Stomach (tissue), 4 donors: ENCODE data around the gene ATOX1.

ENCODE experiments used
- EP300 ChIP-seq: sonication (generic); formaldehyde crosslinking; IDR thresholded peaks from one replicate; pipeline ENCODE4 v1.6.1; 2017; ENCODE audit warnings: antibody characterized with exemption
- POLR2A ChIP-seq, 4 donors: fragments of 450-650 bp; IDR thresholded peaks; one replicate each; pipeline ENCODE4 v1.6.1; 2016; ENCODE audit warnings: antibody characterized with exemption in 4 of 4, control low read depth in 2 of 4, mild to moderate bottlenecking in 1 of 4, moderate library complexity in 1 of 4
- POLR2AphosphoS5 ChIP-seq, 3 donors: sonication (generic); formaldehyde crosslinking; IDR thresholded peaks; one replicate each; pipeline ENCODE4 v1.6.1; 2016; ENCODE audit warnings: antibody characterized with exemption in 3 of 3
- TF ChIP-seq, protein P1 (sequence below), 7 experiments: fragments of 450-650 bp in 4 of 7; fragments of 200-600 bp in 3 of 7; sonication (generic) in 3 of 7; IDR thresholded peaks; one replicate each; pipeline ENCODE4 v1.5.1; 2016 to 2019; ENCODE audit warnings: antibody characterized with exemption in 7 of 7, control low read depth in 2 of 7, mild to moderate bottlenecking in 1 of 7

DNA sequence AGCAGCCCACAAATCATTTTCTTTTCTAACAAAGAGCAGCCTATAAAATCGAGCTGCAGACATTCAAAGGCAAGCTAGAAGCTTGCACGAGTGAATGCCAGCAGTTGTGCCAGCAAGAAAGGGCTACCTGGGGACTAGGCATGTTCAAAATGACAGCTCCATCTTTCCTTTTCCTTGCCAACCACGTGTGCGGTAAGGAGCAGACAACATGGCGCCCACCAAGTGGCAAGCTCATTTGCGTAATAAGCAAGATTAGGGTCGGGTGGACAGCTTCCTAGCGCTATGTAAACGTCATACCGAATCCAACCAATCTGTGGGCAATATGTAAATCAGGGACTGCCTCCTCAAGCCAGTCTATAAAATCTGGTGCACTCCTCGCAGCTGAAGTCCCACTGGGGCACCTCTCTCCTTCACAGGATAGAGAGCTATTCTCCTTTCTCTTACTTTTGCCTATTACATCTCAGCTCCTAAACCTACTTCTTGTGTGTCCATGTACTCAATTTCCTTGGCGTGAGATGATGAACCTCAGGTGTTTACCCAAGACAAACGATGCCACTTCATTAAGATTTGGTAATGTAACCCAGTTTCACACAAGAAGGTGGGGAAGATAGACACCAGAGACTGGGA, 49.2 kb downstream of the ATOX1 start:
- TF ChIP-seq, protein P1, sequence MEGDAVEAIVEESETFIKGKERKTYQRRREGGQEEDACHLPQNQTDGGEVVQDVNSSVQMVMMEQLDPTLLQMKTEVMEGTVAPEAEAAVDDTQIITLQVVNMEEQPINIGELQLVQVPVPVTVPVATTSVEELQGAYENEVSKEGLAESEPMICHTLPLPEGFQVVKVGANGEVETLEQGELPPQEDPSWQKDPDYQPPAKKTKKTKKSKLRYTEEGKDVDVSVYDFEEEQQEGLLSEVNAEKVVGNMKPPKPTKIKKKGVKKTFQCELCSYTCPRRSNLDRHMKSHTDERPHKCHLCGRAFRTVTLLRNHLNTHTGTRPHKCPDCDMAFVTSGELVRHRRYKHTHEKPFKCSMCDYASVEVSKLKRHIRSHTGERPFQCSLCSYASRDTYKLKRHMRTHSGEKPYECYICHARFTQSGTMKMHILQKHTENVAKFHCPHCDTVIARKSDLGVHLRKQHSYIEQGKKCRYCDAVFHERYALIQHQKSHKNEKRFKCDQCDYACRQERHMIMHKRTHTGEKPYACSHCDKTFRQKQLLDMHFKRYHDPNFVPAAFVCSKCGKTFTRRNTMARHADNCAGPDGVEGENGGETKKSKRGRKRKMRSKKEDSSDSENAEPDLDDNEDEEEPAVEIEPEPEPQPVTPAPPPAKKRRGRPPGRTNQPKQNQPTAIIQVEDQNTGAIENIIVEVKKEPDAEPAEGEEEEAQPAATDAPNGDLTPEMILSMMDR (IDR thresholded peaks at IDR 0.05), result no peak
- TF ChIP-seq POLR2AphosphoS5 (IDR thresholded peaks at IDR 0.05), result no peak
- TF ChIP-seq POLR2A (IDR thresholded peaks at IDR 0.05), result no peak
- TF ChIP-seq EP300, result no peak
